KMS-11 (cell line): ENCODE data around the gene KCNA10.

Experiments used
- H2AFZ ChIP-seq: fragments of 200-600 bp; sonication (generic); 2 replicates; pipeline ENCODE4 v1.6.1; 2016; ENCODE audit warnings: antibody characterized with exemption, mixed run types, low read depth
- H3K27ac ChIP-seq: fragments of 200-600 bp; sonication (generic); 2 replicates; pipeline ENCODE4 v1.6.1; 2016; ENCODE audit warnings: mild to moderate bottlenecking, mixed run types
- H3K27me3 ChIP-seq: fragments of 200-600 bp; sonication (generic); 2 replicates; pipeline ENCODE4 v1.6.1; 2017; ENCODE audit warnings: mild to moderate bottlenecking, low read depth, mixed run types, moderate library complexity; ENCODE audit not compliant: insufficient read depth
- H3K36me3 ChIP-seq: fragments of 200-600 bp; sonication (generic); 2 replicates; pipeline ENCODE4 v1.6.1; 2017; ENCODE audit warnings: mild to moderate bottlenecking, mixed run types; ENCODE audit not compliant: insufficient read depth
- H3K4me1 ChIP-seq: fragments of 200-600 bp; sonication (generic); 2 replicates; pipeline ENCODE4 v1.6.1; 2016; ENCODE audit warnings: mild to moderate bottlenecking, low read depth, mixed run types; ENCODE audit not compliant: poor library complexity, severe bottlenecking
- H3K4me2 ChIP-seq: fragments of 200-600 bp; sonication (generic); 2 replicates; pipeline ENCODE4 v1.7.0; 2016; ENCODE audit warnings: mild to moderate bottlenecking, mixed run types
- H3K4me3 ChIP-seq: fragments of 200-600 bp; sonication (generic); IDR thresholded peaks from 2 replicates; pipeline ENCODE4 v1.6.1; 2017; ENCODE audit warnings: low read depth, low read length, mixed read lengths; ENCODE audit not compliant: insufficient read depth
- H3K79me2 ChIP-seq: fragments of 200-600 bp; sonication (generic); 2 replicates; pipeline ENCODE4 v1.6.1; 2016; ENCODE audit warnings: low read depth, mixed run types; ENCODE audit not compliant: insufficient read depth
- H3K9ac ChIP-seq: fragments of 200-600 bp; sonication (generic); 2 replicates; pipeline ENCODE4 v1.6.1; 2016; ENCODE audit warnings: mild to moderate bottlenecking, mixed run types
- H4K20me1 ChIP-seq: fragments of 200-600 bp; sonication (generic); 2 replicates; pipeline ENCODE4 v1.6.1; 2016; ENCODE audit warnings: mild to moderate bottlenecking, mixed run types; ENCODE audit not compliant: insufficient read depth
- CTCF ChIP-seq: fragments of 200-600 bp; sonication (generic); conservative IDR thresholded peaks from 2 replicates; pipeline ENCODE4 v1.6.1; 2017; ENCODE audit warnings: low read depth, mild to moderate bottlenecking, antibody characterized with exemption, low read length, moderate library complexity, mixed read lengths

The KCNA10 gene

GRCh38 chr1:110489973-110490542 lies 28.9 kb downstream of the KCNA10 start:
- Histone ChIP-seq H3K27ac (no peak overlapping the region), H4K20me1 (no peaks in the 10 kb centered on the region), H3K27me3 (no peaks in the 10 kb centered on the region), H3K4me3 (no peak overlapping the region), H3K4me1 (no peaks in the 10 kb centered on the region), H3K36me3 (no peaks in the 10 kb centered on the region), H3K4me2 (no peak overlapping the region), H2AFZ (no peak overlapping the region), H3K9ac (no peak overlapping the region), H3K79me2 (no peaks in the 10 kb centered on the region)
- no peak for TF ChIP-seq CTCF

GRCh38 chr1:110489406-110489805 lies 29.6 kb downstream of the KCNA10 start:
- no peak overlapping the region for H3K9ac ChIP-seq

GRCh38 chr1:110488867-110489266 lies 30.1 kb downstream of the KCNA10 start:
- Histone ChIP-seq H3K4me2 (no peak overlapping the region), H3K27me3 (no peaks in the 10 kb centered on the region), H3K36me3 (no peaks in the 10 kb centered on the region), H3K4me3 (no peak overlapping the region), H3K4me1 (no peaks in the 10 kb centered on the region), H3K27ac (no peak overlapping the region), H2AFZ (no peak overlapping the region), H4K20me1 (no peaks in the 10 kb centered on the region), H3K79me2 (no peaks in the 10 kb centered on the region), H3K9ac (no peak overlapping the region)
- no peak for TF ChIP-seq CTCF

More at GRCh38 chr1:110489406-110489805, 29.6 kb downstream of the KCNA10 start:
- TF ChIP-seq CTCF, result no peak
- Histone ChIP-seq H3K79me2 (no peaks in the 10 kb centered on the region), H3K4me3 (no peak overlapping the region), H3K27ac (no peak overlapping the region), H3K36me3 (no peaks in the 10 kb centered on the region), H3K4me1 (no peaks in the 10 kb centered on the region), H3K27me3 (no peaks in the 10 kb centered on the region), H4K20me1 (no peaks in the 10 kb centered on the region), H2AFZ (no peak overlapping the region), H3K4me2 (no peak overlapping the region)

- H3K36me3 ChIP-seq, result no peaks in the 10 kb centered on the region
- no peak overlapping the region for H3K27ac ChIP-seq
- H3K4me2 ChIP-seq, result no peak overlapping the region
- no peaks in the 10 kb centered on the region for H4K20me1 ChIP-seq
- H3K4me3 ChIP-seq, result no peak overlapping the region
- H3K79me2 ChIP-seq, result no peaks in the 10 kb centered on the region
- TF ChIP-seq CTCF, result no peak
- no peak overlapping the region for H2AFZ ChIP-seq
- H3K4me1 ChIP-seq, result no peaks in the 10 kb centered on the region
- H3K9ac ChIP-seq, result no peak overlapping the region
- H3K27me3 ChIP-seq, result no peaks in the 10 kb centered on the region
Measured at GRCh38 chr1:110488161-110488560, 30.8 kb downstream of the KCNA10 start.
